Measurements from ENCODE around the gene SOS2. TPM values are rescaled to one million over a fixed set of nuclear protein-coding genes. Genes with fewer than 3 reads are reported as not detected.

SOS2 gene
- total RNA-seq, 1 experiment from 2014 or later = 9.4 TPM

DNA sequence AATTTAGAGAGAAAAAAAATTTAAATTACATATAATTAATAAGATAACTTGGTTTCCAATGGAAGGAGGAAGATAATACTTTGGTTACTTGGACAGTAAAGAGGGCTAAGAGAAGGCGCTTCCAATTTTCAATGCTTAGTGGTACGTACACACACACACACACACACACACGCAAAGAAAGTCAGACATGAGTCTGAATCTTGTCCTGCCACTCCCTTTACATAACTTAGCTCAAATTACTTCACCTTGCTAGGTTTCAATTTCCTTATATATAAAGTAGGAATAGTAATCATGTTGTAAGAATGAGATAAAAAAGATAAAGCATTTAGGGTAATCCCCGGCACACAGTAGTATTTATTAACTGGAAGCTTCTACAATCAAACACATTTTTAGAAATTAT lies 75.3 kb downstream of the SOS2 start:
- H2BK15ac ChIP-seq (ENCODE audit: low read depth, low read length) = no peak overlapping the region
- H3K27ac Mint-ChIP-seq = no peak overlapping the region

More for the DNA sequence above, 75.3 kb downstream of the SOS2 start:
- Histone ChIP-seq H4K91ac (ENCODE audit: insufficient read length, low read depth, low read length) (no peak overlapping the region), H2BK120ac (ENCODE audit: low read depth, low read length, poor library complexity, severe bottlenecking) (no peak overlapping the region), H3K9me3 (ENCODE audit: control insufficient read depth, low read depth, low read length) (no peaks in the 10 kb centered on the region), H2BK12ac (ENCODE audit: insufficient read length, low read depth, low read length) (no peak overlapping the region), H3K4me1 (ENCODE audit: insufficient read depth, low read length) (no peaks in the 10 kb centered on the region), H3K4me2 (ENCODE audit: insufficient read depth, insufficient read length, low read length) (no peak overlapping the region), H4K20me1 (ENCODE audit: control insufficient read depth, insufficient read depth, insufficient read length) (no peaks in the 10 kb centered on the region), H3K4ac (ENCODE audit: low read depth, low read length) (no peak overlapping the region), H3K27ac (ENCODE audit: insufficient read length, low read depth, low read length) (no peak overlapping the region), H3K23ac (ENCODE audit: insufficient read length, low read depth, low read length) (no peak overlapping the region), H3K14ac (ENCODE audit: insufficient read depth, low read length) (no peak overlapping the region), H3K27me3 (ENCODE audit: insufficient read depth, low read length) (no peaks in the 10 kb centered on the region), H2AK5ac (ENCODE audit: insufficient read length, low read length) (no peak overlapping the region), H4K5ac (ENCODE audit: insufficient read length, low read depth, low read length) (no peak overlapping the region), H3T11ph (ENCODE audit: low read length) (no peak overlapping the region), H2BK5ac (ENCODE audit: insufficient read length, low read length) (no peak overlapping the region), H3K18ac (ENCODE audit: insufficient read length, low read depth, low read length) (no peak overlapping the region), H2BK20ac (ENCODE audit: low read depth, low read length, poor library complexity, severe bottlenecking) (no peak overlapping the region), H3K9ac (ENCODE audit: extremely low read depth, insufficient read length, low read length) (no peak overlapping the region), H3K79me1 (ENCODE audit: insufficient read depth, low read depth, low read length, poor library complexity, severe bottlenecking) (no peaks in the 10 kb centered on the region), H3K79me2 (ENCODE audit: insufficient read depth, low read length) (no peaks in the 10 kb centered on the region), H2AFZ (ENCODE audit: low read length) (no peak overlapping the region), H3K56ac (ENCODE audit: insufficient read length, low read depth, low read length) (no peak overlapping the region), H3K23me2 (ENCODE audit: insufficient read length, low read depth, low read length, poor library complexity, severe bottlenecking) (no peaks in the 10 kb centered on the region), H4K8ac (replicated peaks; ENCODE audit: insufficient read length, low read depth, low read length) (no peak overlapping the region)
- DNase-seq = no peak
- TF ChIP-seq CTCF (conservative IDR thresholded peaks at IDR 0.05) = no peak
- Mint-ChIP-seq H3K27me3 (ENCODE audit: low read depth) (no peaks in the 10 kb centered on the region), H3K36me3 (ENCODE audit: insufficient read depth in 1 of 3, low read depth in 3 of 3) (peaks cover 0 to 15% (median 4%) of the 10 kb centered on the region in 3 experiments; a peak in 3 of 7 replicates), H3K9me3 (no peaks in the 10 kb centered on the region), H3K4me1 (no peaks in the 10 kb centered on the region), H3K4me3 (no peak overlapping the region)
- no CpG with 5 or more reads among the region's 4 CpGs for WGBS (ENCODE audit: extremely low coverage, insufficient read length, low lambda C conversion rate)

Data from H9 (cell line).